ENCODE data around the gene TXNL4A. TPM values are rescaled to one million over a fixed set of nuclear protein-coding genes. Genes with fewer than 3 reads are reported as not detected.

Gene TXNL4A
- total RNA-seq, 1 experiment from 2014 or later: 178 TPM

DNA sequence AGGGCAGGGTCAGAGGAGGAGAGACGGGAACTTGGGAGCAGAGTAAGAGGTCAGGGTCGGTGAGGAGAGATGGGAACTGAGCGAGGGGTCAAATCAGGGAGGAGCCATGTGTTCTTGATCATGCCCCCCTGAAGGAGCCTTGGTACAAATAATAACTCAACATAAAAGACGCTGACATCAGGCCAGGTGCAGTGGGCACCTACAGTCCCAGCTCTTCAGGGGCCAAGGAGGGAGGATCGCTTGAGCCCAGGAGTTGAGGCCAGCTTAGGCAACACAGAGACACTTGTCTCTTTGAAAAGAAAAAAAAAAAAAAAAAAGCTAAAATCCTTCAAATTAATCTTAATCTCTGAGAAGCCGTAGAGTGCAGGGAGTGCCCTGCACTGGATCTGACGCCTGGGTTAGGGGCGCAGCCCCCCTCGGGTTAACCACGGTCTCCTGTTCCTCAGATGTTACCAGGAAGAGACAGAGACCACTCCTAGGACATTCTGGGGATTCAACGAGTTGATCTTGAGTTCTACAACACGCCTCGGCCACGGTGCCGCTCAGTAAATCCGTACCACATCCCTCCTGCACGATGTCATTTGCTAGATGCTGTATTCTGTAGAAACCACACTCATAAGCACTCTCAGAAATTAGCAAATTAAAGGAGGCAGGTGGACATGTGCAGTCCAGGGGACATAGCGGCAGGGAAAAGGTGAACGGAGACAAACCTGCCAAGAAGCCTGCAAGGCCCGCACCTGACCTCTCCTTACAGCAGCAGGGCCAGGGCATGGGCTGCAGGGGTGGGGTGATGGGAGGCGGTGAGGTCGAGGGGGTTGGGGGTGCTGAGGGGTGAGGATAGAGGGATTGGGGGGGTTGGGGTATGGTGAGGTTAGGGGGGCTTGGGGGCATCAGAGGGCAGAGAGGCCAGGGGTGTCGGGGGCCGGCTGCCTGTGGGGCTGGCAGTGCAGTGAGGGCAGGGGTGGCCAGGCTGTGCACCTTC, 66.1 kb downstream of the TXNL4A start:
- Histone ChIP-seq H3K36me3 (ENCODE audit: control insufficient read depth in 1 of 2, insufficient read depth in 2 of 2, low read length in 2 of 2) (peaks cover 0 to 13% of the 10 kb centered on the region in 2 experiments; a peak in 2 of 4 replicates), H3K27me3 (ENCODE audit: insufficient read depth, low read length) (no peaks in the 10 kb centered on the region), H3K4me3 (replicated peaks in 1 of 2; ENCODE audit: low read depth in 1 of 2, low read length in 2 of 2) (no peak overlapping the region), H4K20me1 (ENCODE audit: insufficient read depth) (no peaks in the 10 kb centered on the region), H3K4me1 (ENCODE audit: control insufficient read depth in 1 of 2, insufficient read depth in 2 of 2, low read length in 2 of 2) (no peaks in the 10 kb centered on the region), H3K27ac (ENCODE audit: low read depth, low read length) (no peak overlapping the region), H3K9me2 (ENCODE audit: insufficient read depth) (no peaks in the 10 kb centered on the region), H3K9me3 (ENCODE audit: control insufficient read depth in 1 of 2, insufficient read depth in 1 of 2, low read depth in 1 of 2, low read length in 2 of 2) (no peaks in the 10 kb centered on the region), H2AFZ (ENCODE audit: low read depth, low read length, poor library complexity, severe bottlenecking) (no peak overlapping the region), H3K9ac (ENCODE audit: low read length) (no peak overlapping the region), H3K4me2 (ENCODE audit: low read length) (no peak overlapping the region), H3K79me2 (ENCODE audit: insufficient read depth, low read length) (peaks cover 52% of the 10 kb centered on the region)
- ChIA-PET POLR2A (interaction anchor here (0.6 kb wide), 1 partner anchor 42 kb away, joined by 5 read pairs; the partner anchor contains the start of gene HSBP1L1), CTCF (no interaction called here), RAD21 (ENCODE audit: low non-redundant PET in 1 of 2, low total read pairs in 2 of 2, uncharacterized antibody in 2 of 2, unreplicated experiment in 2 of 2) (no interaction called here)
- TF ChIP-seq SRF (IDR thresholded peaks at IDR 0.05; ENCODE audit: low read depth): no peak
- TF ChIP-seq ELF1 (IDR thresholded peaks at IDR 0.05; ENCODE audit: borderline replicate concordance, low read depth): no peak
- TF ChIP-seq FOSL1 (IDR thresholded peaks at IDR 0.05; ENCODE audit: low read depth): no peak
- TF ChIP-seq EGR1 (IDR thresholded peaks at IDR 0.05; ENCODE audit: low read depth): no peak
- TF ChIP-seq POLR2A (IDR thresholded peaks at IDR 0.05; ENCODE audit: borderline replicate concordance, extremely low read depth, insufficient read depth, insufficient read length): no peak
- no peak for TF ChIP-seq TCF7L2 (IDR thresholded peaks at IDR 0.05; ENCODE audit: borderline replicate concordance, extremely low read depth, insufficient read depth, insufficient read length)
- no peak for TF ChIP-seq CBX3 (IDR thresholded peaks at IDR 0.05; ENCODE audit: low read depth)
- no peak for TF ChIP-seq MAX (IDR thresholded peaks at IDR 0.05)
- TF ChIP-seq, protein P1, sequence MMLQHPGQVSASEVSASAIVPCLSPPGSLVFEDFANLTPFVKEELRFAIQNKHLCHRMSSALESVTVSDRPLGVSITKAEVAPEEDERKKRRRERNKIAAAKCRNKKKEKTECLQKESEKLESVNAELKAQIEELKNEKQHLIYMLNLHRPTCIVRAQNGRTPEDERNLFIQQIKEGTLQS (IDR thresholded peaks at IDR 0.05): no peak
- no peak for TF ChIP-seq CEBPB (IDR thresholded peaks at IDR 0.05; ENCODE audit: low read depth)
- no peak for TF ChIP-seq YY1 (IDR thresholded peaks at IDR 0.05; ENCODE audit: extremely low read depth, insufficient replicate concordance, low read depth, low read length)
- TF ChIP-seq EZH2 (IDR thresholded peaks at IDR 0.05): no peak
- no peak for TF ChIP-seq EZH2phosphoT487 (IDR thresholded peaks at IDR 0.05; ENCODE audit: borderline replicate concordance)
- TF ChIP-seq ZBTB33 (IDR thresholded peaks at IDR 0.05; ENCODE audit: extremely low read depth, insufficient replicate concordance, low read length): no peak
- no peak for TF ChIP-seq SIN3A (IDR thresholded peaks at IDR 0.05; ENCODE audit: low read depth)
- intact Hi-C loops (cut with micrococcal nuclease): no loop called here
- ATAC-seq (no peak), DNase-seq (ENCODE audit: low read depth, low spot score) (no peak)
- no TSS peak for BruUV-seq (replicated peaks)

Other genes with a start within 250 kb of the TXNL4A start
- not detected for gene KCNG2, start 190.6 kb downstream of the TXNL4A start, total RNA-seq (2021; ENCODE audit: unreplicated experiment)
- 44.9 TPM for gene SLC66A2, start 36.9 kb downstream of the TXNL4A start, total RNA-seq (2021; ENCODE audit: unreplicated experiment)
- 41.4 TPM for gene HSBP1L1, start 23.9 kb downstream of the TXNL4A start, total RNA-seq (2021; ENCODE audit: unreplicated experiment)
- gene RBFA, start 45.9 kb upstream of the TXNL4A start, total RNA-seq (2021; ENCODE audit: unreplicated experiment): 45.3 TPM
- gene ADNP2, start 120.7 kb upstream of the TXNL4A start, total RNA-seq (2021; ENCODE audit: unreplicated experiment): 45.4 TPM